GM18868 (cell line): ENCODE results near the gene DEDD.

Source experiments
- ATAC-seq: cut with Tn5 transposase; IDR thresholded peaks from one replicate; pipeline ENCODE4 v1.9.1; 2021; ENCODE audit warnings: mild to moderate bottlenecking, moderate library complexity; ENCODE audit not compliant: unreplicated experiment

The DEDD gene

GRCh38 chr1:161077426-161077825 is 55.0 kb downstream of the DEDD start:
- ATAC-seq, result no peak

- ATAC-seq, result no peak
Measured at GRCh38 chr1:161076410-161076809, 56.1 kb downstream of the DEDD start.

GRCh38 chr1:161074676-161075368 is 57.6 kb downstream of the DEDD start:
- no peak for ATAC-seq

- no peak for ATAC-seq
Measured at GRCh38 chr1:161073474-161074121, 58.9 kb downstream of the DEDD start.

- no peak for ATAC-seq
Measured at GRCh38 chr1:161072751-161073449, 59.6 kb downstream of the DEDD start.

- ATAC-seq, result no peak
Measured at GRCh38 chr1:161071886-161072371, 60.5 kb downstream of the DEDD start.
